A549 (cell line): ENCODE results near the gene TMEM97. TPM values are rescaled to one million over a fixed set of nuclear protein-coding genes. Genes with fewer than 3 reads are reported as not detected.

Experiments used
- ATAC-seq, 2 experiments: fragments of 200-7000 bp in 1 of 2; fragments of >200 bp in 1 of 2; cut with Nextera tagmentation in 1 of 2; cut with Tn5 transposase in 1 of 2; 3 replicates each; pipeline versions ENCODE4 v1.8.0 to v1.9.1; 2018 to 2020; ENCODE audit warnings: mild to moderate bottlenecking in 1 of 2, moderate library complexity in 1 of 2
- CTCF ChIA-PET: fragments of 300-600 bp; sonication (Branson Sonifier 250); formaldehyde crosslinking; extraction: SDS; loops from one replicate; lab custom pipeline; 2021; ENCODE audit warnings: antibody characterized with exemption, inconsistent platforms; lab: Yijun Ruan, JAX
- POLR2A ChIA-PET: fragments of 350-600 bp; formaldehyde crosslinking; extraction: SDS; loops from one replicate; lab custom pipeline; 2021; ENCODE audit warnings: antibody characterized with exemption, inconsistent platforms; lab: Yijun Ruan, JAX
- DNase-seq, 2 experiments: peaks; one replicate each; pipeline versions ENCODE4 v3.0.0 to v3.0.0-alpha.2; 2011 to 2016; ENCODE audit warnings: low read depth in 1 of 2, low spot score in 1 of 2
- FAIRE-seq: peaks from 2 replicates; lab custom pipeline; 2011; peaks lifted over from hg19 to GRCh38; lab: Jason Lieb, UNC
- H3K27ac ChIP-seq, 2 experiments: fragments of >200 bp; sonication (Bioruptor Twin); formaldehyde crosslinking; 3 replicates each; pipeline ENCODE4 v1.5.1; 2016 to 2017
- H3K4me1 ChIP-seq: fragments of >200 bp; sonication (Bioruptor Twin); formaldehyde crosslinking; 3 replicates; pipeline ENCODE4 v1.6.1; 2016
- H3K4me2 ChIP-seq: fragments of >200 bp; sonication (Bioruptor Twin); formaldehyde crosslinking; 3 replicates; pipeline ENCODE4 v1.6.1; 2016
- H3K4me3 ChIP-seq: fragments of >200 bp; sonication (Bioruptor Twin); formaldehyde crosslinking; 3 replicates; pipeline ENCODE4 v1.5.1; 2016
- H3K9me3 ChIP-seq: fragments of >200 bp; sonication (Bioruptor Twin); formaldehyde crosslinking; 3 replicates; pipeline ENCODE4 v1.6.1; 2016
- CEBPB ChIP-seq, 2 experiments: fragments of >200 bp in 1 of 2; sonication (Bioruptor Twin) in 1 of 2; formaldehyde crosslinking in 1 of 2; IDR thresholded peaks; 2 replicates each; pipeline ENCODE4 v1.6.1; 2012 to 2016
- CHD4 ChIP-seq: fragments of 200-600 bp; sonication (generic); IDR thresholded peaks from 2 replicates; pipeline ENCODE4 v1.6.1; 2016; ENCODE audit warnings: antibody characterized with exemption, mild to moderate bottlenecking, borderline replicate concordance
- EHF ChIP-seq: fragments of 250-450 bp; sonication (Bioruptor Pico); IDR thresholded peaks from 2 replicates; pipeline ENCODE4 v1.5.0; 2020; ENCODE audit warnings: mild to moderate bottlenecking
- EP300 ChIP-seq, 2 experiments: fragments of >200 bp; sonication (Bioruptor Twin); formaldehyde crosslinking; IDR thresholded peaks; 2 replicates in 1 of 2; 3 replicates in 1 of 2; pipeline ENCODE4 v1.6.1; 2016 to 2017
- FOSB ChIP-seq: fragments of 250-450 bp; sonication (Bioruptor Pico); IDR thresholded peaks from 2 replicates; pipeline ENCODE4 v1.5.0; 2020; ENCODE audit warnings: mild to moderate bottlenecking, moderate library complexity
- FOSL2 ChIP-seq, 2 experiments: fragments of 450-650 bp in 1 of 2; fragments of >200 bp in 1 of 2; sonication (Bioruptor Twin) in 1 of 2; formaldehyde crosslinking; IDR thresholded peaks; 2 replicates each; pipeline versions ENCODE4 v1.5.0 to v1.6.1; 2016 to 2020; ENCODE audit warnings: mild to moderate bottlenecking in 1 of 2, moderate library complexity in 1 of 2
- HDAC2 ChIP-seq: fragments of 200-600 bp; sonication (generic); IDR thresholded peaks from 2 replicates; pipeline ENCODE4 v1.6.1; 2016
- HEYL ChIP-seq: fragments of 250-450 bp; sonication (Bioruptor Pico); IDR thresholded peaks from 2 replicates; pipeline ENCODE4 v1.8.0; 2021; ENCODE audit warnings: mild to moderate bottlenecking, moderate library complexity
- HOXA7 ChIP-seq: fragments of 250-450 bp; sonication (Bioruptor Pico); IDR thresholded peaks from 2 replicates; pipeline ENCODE4 v1.5.0; 2020; ENCODE audit warnings: mild to moderate bottlenecking, moderate library complexity
- MAFK ChIP-seq: fragments of 450-650 bp; IDR thresholded peaks from 2 replicates; pipeline ENCODE4 v1.6.1; 2014; ENCODE audit not compliant: partially characterized antibody
- MAX ChIP-seq: IDR thresholded peaks from 2 replicates; pipeline ENCODE4 v1.6.1; 2012
- MAZ ChIP-seq: fragments of 150-350 bp; IDR thresholded peaks from 2 replicates; pipeline ENCODE4 v1.6.1; 2014; ENCODE audit warnings: antibody characterized with exemption, low read depth, low read length, borderline replicate concordance
- NPAS2 ChIP-seq: fragments of 250-450 bp; sonication (Bioruptor Pico); IDR thresholded peaks from 2 replicates; pipeline ENCODE4 v1.8.0; 2022; ENCODE audit warnings: mild to moderate bottlenecking, moderate library complexity, borderline replicate concordance
- NR3C1 ChIP-seq: fragments of >200 bp; sonication (Bioruptor Twin); formaldehyde crosslinking; IDR thresholded peaks from 3 replicates; pipeline ENCODE4 v1.6.1; 2017
- PBX3 ChIP-seq: IDR thresholded peaks from 2 replicates; pipeline ENCODE4 v1.6.1; 2012
- PHF8 ChIP-seq: fragments of 200-600 bp; sonication (generic); IDR thresholded peaks from 2 replicates; pipeline ENCODE4 v1.6.1; 2016; ENCODE audit warnings: low read depth, mild to moderate bottlenecking, antibody characterized with exemption, moderate library complexity, borderline replicate concordance
- RCOR1 ChIP-seq: fragments of 150-350 bp; IDR thresholded peaks from 2 replicates; pipeline ENCODE4 v1.6.1; 2014; ENCODE audit warnings: antibody characterized with exemption, low read length, low read depth
- SMC3 ChIP-seq: fragments of >200 bp; sonication (Bioruptor Twin); formaldehyde crosslinking; IDR thresholded peaks from 3 replicates; pipeline ENCODE4 v1.6.1; 2018; ENCODE audit warnings: inconsistent platforms
- TFCP2L1 ChIP-seq: fragments of 250-450 bp; sonication (Bioruptor Pico); IDR thresholded peaks from 2 replicates; pipeline ENCODE4 v1.5.0; 2021; ENCODE audit warnings: mild to moderate bottlenecking
- TP53 ChIP-seq: fragments of 250-450 bp; sonication (Bioruptor Pico); IDR thresholded peaks from 2 replicates; pipeline ENCODE4 v1.5.0; 2021; ENCODE audit warnings: mild to moderate bottlenecking, moderate library complexity
- ZC3H11A ChIP-seq: fragments of 450-650 bp; IDR thresholded peaks from 2 replicates; pipeline ENCODE4 v1.6.1; 2014; ENCODE audit warnings: antibody characterized with exemption, mild to moderate bottlenecking
- WGBS: methylation state at CpG from one replicate; pipeline ENCODE4 v1.1.6; 2017; ENCODE audit errors: missing lambda C conversion rate; 5-methylcytosine and 5-hydroxymethylcytosine counted together
- polyA plus RNA-seq, 4 experiments: library from polyadenylated mRNA; depleted of rRNA in 3 of 4; stranded (reverse); fragments of >200 nt; fragmentation: RNase III in 1 of 4; extraction: RNeasy Plus Mini Kit Qiagen cat#74134 plus additional on column Dnase treatment in 1 of 4; gene quantifications; 2 replicates in 3 of 4; 3 replicates in 1 of 4; pipeline ENCODE4 v1.2.3, GENCODE V29; 2011 to 2017
- TF ChIP-seq, protein P1 (sequence below): fragments of 150-350 bp; IDR thresholded peaks from 2 replicates; pipeline ENCODE4 v1.6.1; 2014; ENCODE audit warnings: low read depth, mild to moderate bottlenecking, low read length
- TF ChIP-seq, protein P2 (sequence below): fragments of 250-450 bp; sonication (Bioruptor Pico); IDR thresholded peaks from 2 replicates; pipeline ENCODE4 v1.5.0; 2021; ENCODE audit warnings: mild to moderate bottlenecking, moderate library complexity, borderline replicate concordance
- TF ChIP-seq, protein P3 (sequence below): IDR thresholded peaks from 2 replicates; pipeline ENCODE4 v1.6.1; 2012; ENCODE audit warnings: low read depth, borderline replicate concordance

The TMEM97 gene
- polyA plus RNA-seq, 2 of the 4 experiments (the other 2 are of a cell fraction), result 75.6 to 90.9 TPM

DNA sequence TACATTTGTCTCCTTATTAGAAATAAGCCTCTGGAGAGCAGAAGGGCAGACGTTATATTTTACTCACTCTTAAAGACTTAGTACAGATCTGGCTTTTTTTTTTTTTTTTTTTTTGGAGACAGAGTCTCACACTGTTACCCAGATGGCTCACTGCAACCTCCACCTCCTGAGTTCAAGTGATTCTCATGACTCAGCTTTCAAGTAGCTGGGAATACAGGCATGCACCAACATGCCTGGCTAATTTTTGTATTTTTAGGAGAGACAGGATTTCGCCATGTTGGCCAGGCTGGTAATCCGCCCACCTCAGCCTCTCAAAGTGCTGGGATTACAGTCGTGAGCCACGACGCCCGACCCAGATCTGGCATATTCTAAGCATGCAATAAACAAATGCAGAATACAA is 36.4 kb upstream of the TMEM97 start:
- 73% methylated on average over 7 of the region's 7 CpGs for WGBS
- ATAC-seq, result peak; percentile 56 to 79; a peak in 4 of 6 replicates
- CTCF ChIA-PET, result interaction anchor here (1.0 kb wide), 1 partner anchor 32 kb away, joined by 5 read pairs; no protein-coding TSS in a partner anchor
- peak in 1 of 2 experiments; percentile 64 for DNase-seq
- Histone ChIP-seq H3K9me3 (no peaks in the 10 kb centered on the region), H3K27ac (peak overlapping the region; percentile 71 to 83), H3K4me2 (peak overlapping the region; percentile 33), H3K4me3 (no peak overlapping the region), H3K4me1 (peaks cover 20% of the 10 kb centered on the region)
- no peak for FAIRE-seq
- no peak for TF ChIP-seq HOXA7
- no peak for TF ChIP-seq TFCP2L1
- TF ChIP-seq CEBPB (IDR thresholded peaks at IDR 0.05), result peak in 1 of 2 experiments; percentile 35; a peak in 1 of 4 replicates
- TF ChIP-seq NR3C1, result no peak
- TF ChIP-seq, protein P1, sequence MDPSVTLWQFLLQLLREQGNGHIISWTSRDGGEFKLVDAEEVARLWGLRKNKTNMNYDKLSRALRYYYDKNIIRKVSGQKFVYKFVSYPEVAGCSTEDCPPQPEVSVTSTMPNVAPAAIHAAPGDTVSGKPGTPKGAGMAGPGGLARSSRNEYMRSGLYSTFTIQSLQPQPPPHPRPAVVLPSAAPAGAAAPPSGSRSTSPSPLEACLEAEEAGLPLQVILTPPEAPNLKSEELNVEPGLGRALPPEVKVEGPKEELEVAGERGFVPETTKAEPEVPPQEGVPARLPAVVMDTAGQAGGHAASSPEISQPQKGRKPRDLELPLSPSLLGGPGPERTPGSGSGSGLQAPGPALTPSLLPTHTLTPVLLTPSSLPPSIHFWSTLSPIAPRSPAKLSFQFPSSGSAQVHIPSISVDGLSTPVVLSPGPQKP, result no peak
- no peak for TF ChIP-seq FOSB (CRISPR knock-in tag)
- TF ChIP-seq PHF8, result no peak
- TF ChIP-seq SMC3, result no peak
- no peak for TF ChIP-seq EHF (CRISPR knock-in tag)
- no peak for TF ChIP-seq HDAC2
- TF ChIP-seq EP300 (IDR thresholded peaks at IDR 0.05), result no peak
- TF ChIP-seq MAFK, result peak; percentile 74
- TF ChIP-seq ZC3H11A, result no peak
- POLR2A ChIA-PET, result interaction anchor here (0.6 kb wide), 1 partner anchor 433 kb away, joined by 8 read pairs; no protein-coding TSS in a partner anchor

GRCh38 chr17:28285965-28286364 is 33.0 kb upstream of the TMEM97 start:
- ChIA-PET POLR2A (interaction anchor here (1.0 kb wide), 1 partner anchor 49 kb away, joined by 3 read pairs; no protein-coding TSS in a partner anchor), CTCF (interaction anchor here (0.8 to 2.1 kb wide), 6 partner anchors 9 to 55 kb away, joined by 3 to 10 read pairs (median 4); no protein-coding TSS in a partner anchor)
- WGBS, result 72% methylated on average over 2 of the region's 2 CpGs

More at GRCh38 chr17:28285965-28286364, 33.0 kb upstream of the TMEM97 start:
- no peak overlapping the region for H3K4me3 ChIP-seq
- H3K4me2 ChIP-seq, result no peak overlapping the region
- FAIRE-seq (no peak), DNase-seq (no peak), ATAC-seq (no peak)
- peaks cover 20% of the 10 kb centered on the region for H3K4me1 ChIP-seq
- no peaks in the 10 kb centered on the region for H3K9me3 ChIP-seq
- no peak overlapping the region for H3K27ac ChIP-seq
- no peak for TF ChIP-seq FOSL2 (IDR thresholded peaks at IDR 0.05)
- no peak for TF ChIP-seq FOSL2 (CRISPR knock-in tag; IDR thresholded peaks at IDR 0.05)
- TF ChIP-seq, protein P2, sequence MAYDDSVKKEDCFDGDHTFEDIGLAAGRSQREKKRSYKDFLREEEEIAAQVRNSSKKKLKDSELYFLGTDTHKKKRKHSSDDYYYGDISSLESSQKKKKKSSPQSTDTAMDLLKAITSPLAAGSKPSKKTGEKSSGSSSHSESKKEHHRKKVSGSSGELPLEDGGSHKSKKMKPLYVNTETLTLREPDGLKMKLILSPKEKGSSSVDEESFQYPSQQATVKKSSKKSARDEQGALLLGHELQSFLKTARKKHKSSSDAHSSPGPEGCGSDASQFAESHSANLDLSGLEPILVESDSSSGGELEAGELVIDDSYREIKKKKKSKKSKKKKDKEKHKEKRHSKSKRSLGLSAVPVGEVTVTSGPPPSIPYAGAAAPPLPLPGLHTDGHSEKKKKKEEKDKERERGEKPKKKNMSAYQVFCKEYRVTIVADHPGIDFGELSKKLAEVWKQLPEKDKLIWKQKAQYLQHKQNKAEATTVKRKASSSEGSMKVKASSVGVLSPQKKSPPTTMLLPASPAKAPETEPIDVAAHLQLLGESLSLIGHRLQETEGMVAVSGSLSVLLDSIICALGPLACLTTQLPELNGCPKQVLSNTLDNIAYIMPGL, result no peak
- no peak for TF ChIP-seq MAZ
- TF ChIP-seq MAX, result no peak
- no peak for TF ChIP-seq NPAS2 (CRISPR knock-in tag)
- TF ChIP-seq FOSB (CRISPR knock-in tag), result no peak
- TF ChIP-seq RCOR1, result no peak
- TF ChIP-seq PBX3, result no peak
- TF ChIP-seq CHD4, result no peak
- TF ChIP-seq TP53, result no peak
- no peak for TF ChIP-seq HEYL
- TF ChIP-seq, protein P3, sequence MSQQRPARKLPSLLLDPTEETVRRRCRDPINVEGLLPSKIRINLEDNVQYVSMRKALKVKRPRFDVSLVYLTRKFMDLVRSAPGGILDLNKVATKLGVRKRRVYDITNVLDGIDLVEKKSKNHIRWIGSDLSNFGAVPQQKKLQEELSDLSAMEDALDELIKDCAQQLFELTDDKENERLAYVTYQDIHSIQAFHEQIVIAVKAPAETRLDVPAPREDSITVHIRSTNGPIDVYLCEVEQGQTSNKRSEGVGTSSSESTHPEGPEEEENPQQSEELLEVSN, result no peak
